HG03378 (cell line): ENCODE data around the gene F11R.
"Not testable (repeated sequence)": the region's sequence is repeated elsewhere in the genome, so short reads cannot be mapped to it uniquely, and the experiment has no call there.

Source experiments
- ATAC-seq: cut with Tn5 transposase; IDR thresholded peaks from one replicate; pipeline ENCODE4 v1.9.1; 2021; ENCODE audit warnings: mild to moderate bottlenecking, moderate library complexity; ENCODE audit not compliant: unreplicated experiment

F11R gene

DNA sequence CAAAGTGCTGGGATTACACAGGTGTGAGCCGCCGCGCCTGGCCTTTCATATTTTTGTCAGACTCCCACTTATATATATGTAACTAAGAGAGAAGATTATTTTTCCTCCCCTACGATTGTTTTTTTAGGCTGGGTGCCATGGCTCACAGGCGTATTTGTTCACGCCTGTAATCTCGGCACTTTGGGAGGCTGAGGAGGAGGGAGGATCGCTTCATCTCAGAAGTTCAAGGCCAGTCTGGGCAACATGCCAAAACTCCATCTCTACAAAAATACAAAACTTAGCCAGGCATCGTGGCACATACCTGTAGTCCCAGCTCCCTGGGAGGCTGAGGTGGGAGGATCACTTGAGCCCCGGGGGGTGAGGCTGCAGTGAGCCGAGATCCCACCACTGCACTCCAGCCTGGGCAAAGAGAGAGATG, 42.4 kb downstream of the F11R start:
- ATAC-seq, result no peak

DNA sequence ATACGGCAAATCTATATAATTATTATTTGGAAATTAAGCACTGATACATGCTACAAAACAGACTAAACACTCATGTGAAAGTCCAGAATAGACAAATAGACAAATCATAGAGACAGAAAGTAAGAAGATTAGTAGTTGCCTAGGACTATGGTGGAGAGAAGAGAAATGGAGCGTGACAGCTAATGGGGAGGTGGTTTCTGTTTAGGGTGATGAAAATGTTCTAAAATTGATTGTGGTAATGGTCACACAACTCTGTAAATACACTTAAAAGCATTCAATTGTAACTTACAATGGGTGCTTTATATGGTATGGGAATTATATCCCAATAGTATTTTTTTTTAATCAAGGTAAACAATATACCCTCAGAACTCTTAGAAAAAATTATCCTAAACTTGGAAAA, 45.9 kb downstream of the F11R start:
- ATAC-seq, result no peak

DNA sequence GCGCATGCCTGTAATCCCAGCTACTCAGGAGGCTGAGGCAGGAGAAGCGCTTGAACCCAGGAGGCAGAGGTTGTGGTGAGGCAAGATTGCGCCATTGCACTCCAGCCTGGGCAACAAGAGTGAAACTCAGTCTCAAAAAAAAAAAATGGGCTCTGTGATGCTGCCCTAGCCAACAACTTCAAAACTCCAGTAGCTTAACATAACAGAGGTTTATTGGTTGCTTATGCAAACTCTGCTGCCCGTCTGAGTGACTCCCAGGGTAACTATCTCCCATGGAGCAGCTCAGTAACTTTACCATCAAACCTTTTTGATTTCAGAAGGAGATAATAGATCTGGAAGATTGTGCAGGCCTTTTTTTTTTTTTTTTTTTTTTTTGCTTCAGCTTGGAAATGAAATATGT, 47.5 kb downstream of the F11R start:
- no peak for ATAC-seq

DNA sequence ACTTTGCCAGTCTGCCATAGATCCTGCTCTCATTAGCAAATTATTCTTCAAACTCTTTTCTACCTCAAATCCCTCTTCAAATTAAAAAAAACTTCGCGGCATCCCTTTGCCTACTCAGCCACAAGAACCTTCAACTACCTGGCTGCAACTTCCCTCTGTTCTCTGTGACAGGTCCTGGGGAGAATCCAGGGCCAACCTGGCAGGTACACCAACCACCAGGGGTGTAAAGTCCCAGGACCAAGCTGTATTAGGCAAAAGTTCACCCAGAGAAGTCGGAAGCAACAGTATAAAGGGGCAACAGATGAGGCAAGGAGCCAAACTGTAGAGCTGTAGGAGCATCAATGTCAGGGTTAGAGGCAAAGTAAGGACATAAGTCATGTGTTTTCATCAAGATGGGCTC, 48.0 kb downstream of the F11R start:
- ATAC-seq, result no peak

DNA sequence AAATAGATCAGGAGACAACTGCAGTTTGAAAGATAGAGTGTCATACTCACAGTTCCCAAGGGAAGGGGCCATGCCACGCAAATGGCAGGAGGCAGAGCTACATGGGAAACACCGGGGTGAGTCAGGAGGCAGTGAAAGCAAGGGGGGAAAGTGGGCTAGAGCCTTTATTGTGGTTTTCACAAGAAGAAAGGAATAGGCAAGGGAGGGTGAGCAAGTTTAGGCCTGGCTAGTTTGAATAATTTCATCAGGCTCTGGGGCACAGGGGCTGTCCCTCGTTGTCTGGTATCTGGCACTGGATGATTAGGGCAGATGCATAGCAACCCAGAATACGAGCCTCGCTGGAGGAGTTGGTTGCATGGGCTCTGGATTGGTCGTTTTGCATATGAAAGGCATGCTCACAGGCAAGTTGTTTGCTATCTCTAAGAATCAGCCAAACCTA, 49.3 kb downstream of the F11R start:
- ATAC-seq, result no peak

DNA sequence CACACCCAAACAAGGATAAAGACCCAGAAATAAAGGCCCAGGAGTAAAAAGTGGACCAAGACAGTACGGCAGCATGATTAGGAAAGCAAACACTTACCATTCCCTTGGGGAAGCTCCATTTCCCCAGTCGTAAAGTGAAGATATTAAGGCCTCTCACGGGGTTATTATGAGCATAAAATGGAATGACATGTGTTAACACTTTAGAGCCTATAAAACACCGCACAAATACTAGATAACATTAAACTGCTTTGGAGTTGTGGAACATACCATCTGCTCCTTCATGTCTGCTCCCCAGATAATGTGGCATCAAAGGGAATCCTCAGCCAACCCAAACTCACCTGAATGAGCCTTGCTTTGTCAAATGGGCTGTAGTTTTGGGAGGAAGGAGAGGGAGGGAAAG, 57.4 kb downstream of the F11R start:
- no peak for ATAC-seq

DNA sequence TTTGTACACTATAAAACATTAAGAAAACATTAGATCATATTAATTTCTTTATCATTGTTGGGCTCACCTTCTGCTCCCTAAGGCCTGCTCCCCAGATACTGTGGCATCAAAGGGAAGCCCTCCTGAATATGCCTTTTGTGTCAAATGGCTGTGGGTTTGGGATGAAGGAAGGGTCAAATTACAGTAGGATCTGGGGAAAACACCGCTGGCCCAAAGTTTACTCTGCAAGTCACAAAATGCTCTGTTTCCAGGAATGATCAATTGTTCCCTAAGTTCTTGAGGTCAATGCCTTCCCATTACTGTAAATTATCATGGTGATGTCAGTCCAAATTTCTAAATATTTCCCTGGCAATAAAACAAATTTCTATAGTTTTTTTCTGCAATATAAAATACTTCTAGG, 59.5 kb downstream of the F11R start:
- ATAC-seq, result no peak

DNA sequence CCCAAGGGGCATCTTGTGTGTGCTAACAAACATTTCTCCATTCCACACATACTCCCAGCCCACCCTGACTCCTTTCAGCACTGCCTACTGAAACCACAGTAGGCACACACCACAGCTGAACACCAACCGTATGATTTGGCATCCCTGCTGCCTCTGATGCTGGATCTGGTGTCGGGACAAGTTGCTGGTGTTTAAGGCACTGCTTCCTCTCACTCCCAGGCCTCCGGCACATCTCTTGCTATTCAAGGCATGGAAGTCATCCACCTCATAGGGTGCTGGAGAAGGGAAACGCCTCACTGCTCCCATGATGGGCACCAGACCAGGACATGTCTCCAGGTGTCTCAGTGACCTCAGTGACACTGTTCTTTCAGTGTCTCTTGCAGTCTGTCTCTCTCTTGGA, 64.0 kb downstream of the F11R start:
- no peak for ATAC-seq

DNA sequence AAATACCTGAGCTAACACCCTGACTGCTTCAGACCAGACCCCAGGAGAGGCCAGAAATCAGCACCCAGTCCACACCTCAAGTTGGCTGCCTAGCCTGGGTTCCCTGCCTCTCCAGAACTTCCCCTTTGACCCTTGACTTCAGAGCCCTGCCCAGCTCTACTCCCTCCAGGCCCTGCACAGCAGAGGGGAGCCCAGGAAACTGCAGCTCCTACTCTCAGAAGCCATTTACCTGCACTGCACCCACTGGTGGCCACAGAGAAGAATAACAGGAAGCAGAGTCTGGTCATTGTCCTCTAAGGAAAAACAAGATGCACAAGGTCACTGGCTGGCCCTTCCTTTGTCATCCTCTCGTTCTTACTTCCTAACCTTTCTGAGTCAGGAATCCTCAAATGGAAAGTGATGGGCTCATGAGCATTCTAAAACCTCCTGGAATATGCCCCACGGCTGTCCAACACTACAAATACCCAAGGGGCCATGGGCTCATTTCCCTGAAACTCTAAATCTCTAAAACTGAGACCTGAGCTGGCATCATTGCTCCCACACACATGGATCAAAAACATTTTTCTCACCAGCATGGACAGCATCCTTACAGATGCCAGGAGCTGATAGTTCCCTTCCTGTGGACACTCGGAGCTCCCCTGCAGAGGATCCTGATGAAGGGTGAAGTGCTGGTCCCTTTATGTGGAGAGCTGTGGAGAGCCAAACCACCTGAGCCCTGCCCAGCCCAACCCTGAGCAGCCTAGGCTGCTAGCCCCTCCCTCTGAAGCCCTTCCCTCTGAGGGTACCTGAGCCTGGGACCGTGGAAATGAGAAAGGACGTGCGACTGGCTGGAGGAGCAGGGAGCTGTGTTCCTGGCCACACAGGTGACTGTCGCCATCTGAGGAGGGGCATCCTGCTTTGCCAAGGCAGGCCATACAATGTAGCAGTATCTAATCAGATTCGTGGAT, 66.5 kb downstream of the F11R start, which contains the start of gene ITLN2:
ITLN2 (minus strand) TSS at position 652 of the 947 bp plus-strand sequence; CDS start at position 584, 68 bp downstream.
- ATAC-seq, result no peak

DNA sequence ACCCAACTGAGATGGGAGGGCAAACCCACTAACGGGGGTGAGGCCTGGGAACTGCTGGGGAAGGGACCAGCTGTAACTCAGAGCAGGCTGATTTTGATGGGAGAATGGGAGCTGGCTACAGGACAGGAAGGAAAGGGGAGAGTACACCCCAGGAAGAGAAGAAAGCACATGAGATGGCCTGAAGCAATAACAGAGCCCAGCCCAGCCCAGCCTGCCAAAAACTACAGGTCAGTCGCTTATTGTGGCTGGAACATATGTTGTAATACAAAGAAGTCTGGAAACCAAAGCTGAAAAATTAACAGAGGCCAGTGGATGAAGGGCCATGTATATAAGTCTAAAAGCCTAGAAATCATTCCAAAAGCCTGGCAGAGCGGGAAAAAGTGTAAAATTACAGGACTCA, 67.9 kb downstream of the F11R start:
- ATAC-seq, result no peak

DNA sequence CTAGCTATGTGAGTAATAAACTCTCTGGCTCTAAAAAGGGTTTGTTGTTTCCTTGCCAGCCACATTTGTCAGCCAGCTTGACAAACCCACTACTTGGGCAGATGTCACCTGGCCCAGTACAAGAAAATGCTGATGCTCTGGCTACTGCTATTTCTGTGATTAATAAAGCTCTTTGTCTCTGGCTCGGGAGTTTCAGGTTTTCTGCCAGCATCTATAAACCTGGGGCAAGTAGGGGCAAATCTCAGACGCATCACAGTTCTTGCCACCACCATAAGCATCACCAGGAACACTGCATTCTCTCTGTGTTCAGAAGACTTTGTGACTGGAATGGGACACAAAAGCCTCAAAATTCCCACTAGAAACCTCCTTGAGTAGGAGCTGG, 68.8 kb downstream of the F11R start:
- ATAC-seq, result no peak

DNA sequence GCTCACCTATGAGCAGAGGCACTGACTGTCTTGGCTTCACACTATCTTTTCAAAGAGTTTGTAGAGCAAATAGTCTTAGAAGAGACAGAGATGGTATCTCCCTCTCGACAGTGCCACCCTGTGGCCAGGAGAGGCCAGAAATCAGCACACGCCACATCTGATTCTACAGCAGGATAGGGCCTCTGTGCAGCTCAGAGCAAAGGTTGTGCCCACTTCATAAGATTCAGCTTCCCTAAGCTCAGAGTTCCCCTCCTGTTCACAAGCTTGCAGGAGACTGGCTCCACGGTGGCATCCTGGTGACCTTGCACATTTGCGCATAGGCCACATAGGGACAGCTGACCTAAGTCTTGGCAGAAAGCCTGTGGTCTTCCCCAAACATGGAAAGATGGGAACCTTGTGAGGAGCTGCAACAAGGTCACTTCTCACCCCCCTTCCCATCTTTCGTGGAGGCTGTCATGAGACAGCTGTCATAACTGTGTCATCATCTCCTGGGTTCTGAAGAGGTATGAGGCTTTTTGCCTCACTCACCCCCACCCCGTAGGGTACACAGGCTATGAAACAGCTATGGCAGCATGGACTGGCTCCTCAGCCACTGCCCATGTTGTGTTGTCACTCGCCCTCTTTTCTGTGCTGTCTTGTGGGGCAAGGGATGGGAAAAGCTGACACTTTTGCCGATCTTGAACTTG, 69.4 kb downstream of the F11R start:
- no peak for ATAC-seq

DNA sequence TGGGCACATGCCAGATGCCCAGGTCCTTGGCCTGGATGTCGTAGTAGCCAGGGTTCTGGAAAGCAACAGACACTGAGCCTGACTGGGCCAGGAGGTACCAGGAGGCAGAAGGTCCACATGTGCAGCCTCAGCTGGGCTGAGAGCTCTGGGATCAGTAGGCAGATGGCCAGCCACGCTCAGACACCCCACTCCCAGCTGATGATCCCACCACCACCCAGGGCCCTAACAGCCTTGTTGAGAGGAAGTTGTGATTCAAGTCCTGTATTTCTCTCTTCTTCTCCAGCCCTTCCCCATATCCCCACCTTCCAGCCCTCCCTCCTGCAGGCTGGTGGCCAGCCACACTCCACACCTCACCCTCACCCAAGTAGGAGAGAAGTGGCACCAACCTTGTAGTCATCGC, 70.3 kb downstream of the F11R start:
- ATAC-seq, result no peak

DNA sequence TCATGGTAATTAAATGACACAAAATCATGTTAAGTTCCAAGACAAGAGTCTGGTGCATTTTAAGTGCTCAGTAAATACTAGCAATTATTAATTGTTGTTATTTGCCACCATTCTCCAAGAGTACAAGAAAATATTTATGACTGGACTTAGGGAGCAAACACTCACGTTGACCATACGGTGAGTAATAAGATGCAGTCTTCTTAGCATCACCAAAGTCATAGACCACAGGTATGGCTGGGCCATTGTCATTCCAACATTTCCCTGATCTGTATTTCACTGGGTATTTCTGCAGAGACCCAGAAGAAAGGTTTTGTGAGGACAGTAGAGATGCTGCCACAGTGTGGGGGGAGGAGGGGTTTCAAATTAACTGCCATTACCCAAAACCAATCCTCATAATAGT, 71.1 kb downstream of the F11R start:
- no peak for ATAC-seq

DNA sequence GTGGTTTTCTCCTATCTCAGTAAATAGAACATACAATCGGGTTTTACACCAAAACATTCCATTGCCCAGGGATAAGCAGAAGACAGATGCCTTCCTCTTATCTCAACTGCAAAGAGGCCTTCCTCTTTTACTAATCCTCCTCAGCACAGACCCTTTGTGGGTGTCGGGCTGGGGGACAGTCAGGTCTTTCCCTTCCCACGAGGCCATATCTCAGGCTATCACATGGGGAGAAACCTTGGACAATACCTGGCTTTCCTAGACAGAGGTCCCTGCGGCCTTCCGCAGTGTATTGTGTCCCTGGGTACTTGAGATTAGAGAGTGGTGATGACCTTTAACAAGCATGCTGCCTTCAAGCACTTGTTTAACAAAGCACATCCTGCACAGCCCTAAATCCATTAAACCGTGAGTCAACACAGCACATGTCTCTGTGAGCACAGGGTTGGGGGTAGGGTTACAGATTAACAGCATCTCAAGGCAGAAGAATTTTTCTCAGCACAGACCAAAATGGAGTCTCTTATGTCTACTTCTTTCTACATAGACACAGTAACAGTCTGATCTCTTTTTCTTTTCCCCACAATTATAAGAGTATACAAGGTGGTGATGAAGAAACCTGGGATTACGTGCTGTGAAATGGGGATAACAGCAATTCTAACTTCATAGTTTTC, 71.6 kb downstream of the F11R start:
- ATAC-seq, result not testable (repeated sequence)

DNA sequence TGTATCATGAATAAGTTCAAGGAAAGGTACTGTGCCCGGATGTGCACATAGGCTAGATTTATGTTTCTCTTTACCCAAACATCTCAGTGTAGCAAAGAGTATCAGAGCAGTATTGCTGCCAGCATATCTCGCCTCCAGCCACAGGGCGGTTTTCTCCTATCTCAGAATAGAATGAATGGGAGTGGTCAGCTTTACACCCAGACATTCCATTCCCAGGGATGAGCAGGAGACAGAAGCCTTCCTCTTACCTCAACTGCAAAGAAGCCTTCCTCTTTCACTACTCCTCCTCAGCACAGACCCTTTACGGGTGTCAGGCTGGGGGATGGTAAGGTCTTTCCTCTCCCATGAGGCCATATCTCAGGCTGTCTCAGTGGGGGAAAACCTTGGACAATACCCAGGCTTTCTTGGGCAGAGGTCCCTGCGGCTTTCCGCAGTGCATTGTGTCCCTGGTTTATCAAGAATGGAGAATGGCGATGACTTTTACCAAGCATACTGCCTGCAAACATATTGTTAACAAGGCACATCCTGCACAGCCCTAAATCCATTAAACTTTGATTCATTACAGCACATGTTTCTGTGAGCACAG, 73.7 kb downstream of the F11R start:
- ATAC-seq, result not testable (repeated sequence)

DNA sequence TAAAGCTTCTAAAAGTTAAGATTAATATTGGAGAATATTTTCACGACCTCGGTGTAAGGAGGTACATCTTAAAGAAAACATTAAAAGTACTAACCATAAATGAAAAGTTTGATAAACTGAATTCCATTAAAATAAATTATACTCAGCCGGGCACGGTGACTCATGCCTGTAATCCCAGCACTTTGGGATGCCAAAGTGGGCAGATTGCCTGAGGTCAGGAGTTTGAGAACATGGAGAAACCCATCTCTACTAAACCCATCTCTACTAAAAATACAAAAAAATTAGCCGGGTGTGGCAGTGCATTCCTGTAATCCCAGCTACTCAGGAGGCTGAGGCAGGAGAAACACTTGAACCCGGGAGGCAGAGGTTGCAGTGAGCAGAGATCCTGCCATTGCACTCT, 75.1 kb downstream of the F11R start:
- ATAC-seq, result not testable (repeated sequence)
